Fibroblast of lung (primary cell): ENCODE results near the gene P3R3URF. TPM values are rescaled to one million over a fixed set of nuclear protein-coding genes. Genes with fewer than 3 reads are reported as not detected.

ENCODE experiments used
- DNase-seq, 2 donors: peaks; one replicate each; pipeline versions ENCODE4 v3.0.0 to v3.0.0-alpha.2; 2010; ENCODE audit warnings: low read depth in 2 of 2
- H2AFZ ChIP-seq: 2 replicates; pipeline ENCODE4 v1.5.1; 2012; ENCODE audit warnings: low read length, control low read depth, inconsistent platforms
- H3K27ac ChIP-seq: 2 replicates; pipeline ENCODE4 v1.5.1; 2011; ENCODE audit warnings: low read length, control low read depth; ENCODE audit not compliant: insufficient read depth
- H3K27me3 ChIP-seq: 2 replicates; pipeline ENCODE4 v1.5.1; 2011; ENCODE audit warnings: mild to moderate bottlenecking, low read length; ENCODE audit not compliant: control insufficient read depth, insufficient read depth
- H3K36me3 ChIP-seq: 2 replicates; pipeline ENCODE4 v1.5.1; 2011; ENCODE audit warnings: low read length; ENCODE audit not compliant: control insufficient read depth, insufficient read depth
- H3K4me1 ChIP-seq: 2 replicates; pipeline ENCODE4 v1.5.1; 2011; ENCODE audit warnings: low read length; ENCODE audit not compliant: control insufficient read depth, insufficient read depth; ENCODE audit errors: extremely low read depth
- H3K4me2 ChIP-seq: 2 replicates; pipeline ENCODE4 v1.5.1; 2011; ENCODE audit warnings: low read length, control low read depth; ENCODE audit not compliant: insufficient read depth; ENCODE audit errors: extremely low read depth
- H3K4me3 ChIP-seq, 4 experiments: fragments of 200-600 bp in 1 of 4; sonication (generic) in 1 of 4; replicated peaks in 1 of 4; 2 replicates each; pipeline ENCODE4 v1.5.1; 2011 to 2016; ENCODE audit warnings: low read length in 4 of 4, low read depth in 3 of 4, mild to moderate bottlenecking in 3 of 4, control low read depth in 2 of 4, inconsistent platforms in 1 of 4, mixed read lengths in 1 of 4; ENCODE audit not compliant: insufficient read depth in 1 of 4; ENCODE audit errors: control extremely low read depth in 1 of 4
- H3K79me2 ChIP-seq: 2 replicates; pipeline ENCODE4 v1.5.1; 2012; ENCODE audit warnings: mild to moderate bottlenecking, low read length, inconsistent platforms; ENCODE audit not compliant: control insufficient read depth, insufficient read depth
- H3K9ac ChIP-seq: 2 replicates; pipeline ENCODE4 v1.5.1; 2011; ENCODE audit warnings: mild to moderate bottlenecking, low read length, control low read depth; ENCODE audit not compliant: insufficient read depth
- H3K9me3 ChIP-seq: 2 replicates; pipeline ENCODE4 v1.5.1; 2012; ENCODE audit warnings: low read depth, low read length; ENCODE audit not compliant: control insufficient read depth, insufficient read depth
- H4K20me1 ChIP-seq: 2 replicates; pipeline ENCODE4 v1.5.1; 2011; ENCODE audit warnings: low read length; ENCODE audit not compliant: control insufficient read depth, insufficient read depth; ENCODE audit errors: extremely low read depth
- CTCF ChIP-seq, 2 donors: IDR thresholded peaks in 1 of 2; conservative IDR thresholded peaks in 1 of 2; 1 replicate in 1 of 2; 2 replicates in 1 of 2; pipeline ENCODE4 v1.5.1; 2011 to 2012; ENCODE audit warnings: low read length in 2 of 2, control low read depth in 1 of 2, inconsistent platforms in 1 of 2, low read depth in 1 of 2, mild to moderate bottlenecking in 1 of 2
- EZH2 ChIP-seq: IDR thresholded peaks from 2 replicates; pipeline ENCODE4 v1.5.1; 2012; ENCODE audit warnings: low read length, control low read depth, mild to moderate bottlenecking; ENCODE audit errors: missing control alignments
- polyA plus RNA-seq, 2 donors: library from polyadenylated mRNA; depleted of rRNA in 1 of 2; stranded (reverse) in 1 of 2; unstranded in 1 of 2; fragments of >200 nt; gene quantifications; 2 replicates each; pipeline ENCODE4 v1.2.1, GENCODE V29; 2011 to 2012; ENCODE audit warnings: missing spikeins in 1 of 2
- total RNA-seq: library from RNA; depleted of rRNA; stranded (reverse); fragments of >200 nt; gene quantifications from 2 replicates; pipeline ENCODE4 v1.2.1, GENCODE V29; 2014

P3R3URF gene
- total and polyA plus RNA-seq, 2 donors (not counting 1 experiment from before 2014, with no cell fraction given), result not detected

- Histone ChIP-seq H3K9ac (no peak overlapping the region), H3K36me3 (peaks cover 20% of the 10 kb centered on the region), H3K4me1 (peaks cover 2% of the 10 kb centered on the region), H3K4me3 (no peak overlapping the region), H3K9me3 (no peaks in the 10 kb centered on the region), H2AFZ (no peak overlapping the region), H3K79me2 (peaks cover 2% of the 10 kb centered on the region), H3K4me2 (no peak overlapping the region), H3K27me3 (no peaks in the 10 kb centered on the region), H4K20me1 (no peaks in the 10 kb centered on the region), H3K27ac (no peak overlapping the region)
- no peak for TF ChIP-seq CTCF (conservative IDR thresholded peaks at IDR 0.05 in 1 of 2, IDR thresholded peaks at IDR 0.05 in 1 of 2; ENCODE audit: low read depth in 1 of 2, low read length in 2 of 2)
- TF ChIP-seq EZH2, result no peak
- DNase-seq, result no peak
These were observed 17.0 kb upstream of the P3R3URF start for GRCh38 chr1:46193285-46193684.

- no peaks in the 10 kb centered on the region for H3K27me3 ChIP-seq
- no peak for DNase-seq
- H3K4me1 ChIP-seq, result no peaks in the 10 kb centered on the region
- H3K9me3 ChIP-seq, result no peaks in the 10 kb centered on the region
- H3K36me3 ChIP-seq, result peaks cover 23% of the 10 kb centered on the region
- no peak overlapping the region for H2AFZ ChIP-seq
- H3K4me3 ChIP-seq, result no peak overlapping the region
- no peaks in the 10 kb centered on the region for H3K79me2 ChIP-seq
- no peak for TF ChIP-seq EZH2
- no peak for TF ChIP-seq CTCF (conservative IDR thresholded peaks at IDR 0.05 in 1 of 2, IDR thresholded peaks at IDR 0.05 in 1 of 2; ENCODE audit: low read depth in 1 of 2, low read length in 2 of 2)
- H4K20me1 ChIP-seq, result no peaks in the 10 kb centered on the region
- no peak overlapping the region for H3K4me2 ChIP-seq
- H3K27ac ChIP-seq, result no peak overlapping the region
- H3K9ac ChIP-seq, result no peak overlapping the region
These were observed 15.9 kb upstream of the P3R3URF start for GRCh38 chr1:46192171-46192570.

GRCh38 chr1:46191033-46191701, 14.9 kb upstream of the P3R3URF start:
- no peak overlapping the region for H3K9ac ChIP-seq
- no peak overlapping the region for H3K27ac ChIP-seq
- TF ChIP-seq EZH2 (no peak), CTCF (conservative IDR thresholded peaks at IDR 0.05 in 1 of 2, IDR thresholded peaks at IDR 0.05 in 1 of 2; ENCODE audit: low read depth in 1 of 2, low read length in 2 of 2) (no peak)
- DNase-seq, result no peak
- no peaks in the 10 kb centered on the region for H3K9me3 ChIP-seq
- no peaks in the 10 kb centered on the region for H3K4me1 ChIP-seq
- H2AFZ ChIP-seq, result no peak overlapping the region
- no peak overlapping the region for H3K4me3 ChIP-seq
- H3K27me3 ChIP-seq, result no peaks in the 10 kb centered on the region
- no peak overlapping the region for H3K4me2 ChIP-seq
- H4K20me1 ChIP-seq, result no peaks in the 10 kb centered on the region
- H3K79me2 ChIP-seq, result no peaks in the 10 kb centered on the region
- H3K36me3 ChIP-seq, result peaks cover 17% of the 10 kb centered on the region
